Measurements from ENCODE around the gene ZNF35. TPM values are rescaled to one million over a fixed set of nuclear protein-coding genes. Genes with fewer than 3 reads are reported as not detected.
"Not testable (repeated sequence)": the region's sequence is repeated elsewhere in the genome, so short reads cannot be mapped to it uniquely, and the experiment has no call there.

The ZNF35 gene
- total RNA-seq, 1 experiment from 2014 or later, result 15.5 TPM

GRCh38 chr3:44666346-44666745 lies 17.8 kb downstream of the ZNF35 start:
- DNase-seq, result no peak

GRCh38 chr3:44669760-44670159 lies 21.2 kb downstream of the ZNF35 start:
- Histone ChIP-seq H3K27me3 (ENCODE audit: control insufficient read depth, insufficient read depth, low read length) (no peaks in the 10 kb centered on the region), H3K4me3 (ENCODE audit: insufficient read depth, low read depth, low read length) (no peak overlapping the region), H3K36me3 (replicated peaks; ENCODE audit: control insufficient read depth, insufficient read depth, low read length) (no peaks in the 10 kb centered on the region)
- DNase-seq, result no peak

More at GRCh38 chr3:44666346-44666745, 17.8 kb downstream of the ZNF35 start:
- H3K4me3 ChIP-seq (ENCODE audit: insufficient read depth, low read depth, low read length), result no peak overlapping the region
- no peaks in the 10 kb centered on the region for H3K27me3 ChIP-seq (ENCODE audit: control insufficient read depth, insufficient read depth, low read length)
- no peaks in the 10 kb centered on the region for H3K36me3 ChIP-seq (replicated peaks; ENCODE audit: control insufficient read depth, insufficient read depth, low read length)

- DNase-seq; H3K36me3 ChIP-seq (replicated peaks; ENCODE audit: control insufficient read depth, insufficient read depth, low read length); H3K27me3 ChIP-seq (ENCODE audit: control insufficient read depth, insufficient read depth, low read length); H3K4me3 ChIP-seq (ENCODE audit: insufficient read depth, low read depth, low read length): not testable (repeated sequence)
Measured at GRCh38 chr3:44673466-44673865, 24.9 kb downstream of the ZNF35 start.

GRCh38 chr3:44674211-44674610 lies 25.7 kb downstream of the ZNF35 start:
- no peaks in the 10 kb centered on the region for H3K36me3 ChIP-seq (replicated peaks; ENCODE audit: control insufficient read depth, insufficient read depth, low read length)
- DNase-seq, result no peak
- no peak overlapping the region for H3K4me3 ChIP-seq (ENCODE audit: insufficient read depth, low read depth, low read length)
- no peaks in the 10 kb centered on the region for H3K27me3 ChIP-seq (ENCODE audit: control insufficient read depth, insufficient read depth, low read length)

- Histone ChIP-seq H3K4me3 (ENCODE audit: insufficient read depth, low read depth, low read length) (no peak overlapping the region), H3K36me3 (replicated peaks; ENCODE audit: control insufficient read depth, insufficient read depth, low read length) (no peaks in the 10 kb centered on the region), H3K27me3 (ENCODE audit: control insufficient read depth, insufficient read depth, low read length) (no peaks in the 10 kb centered on the region)
- no peak for DNase-seq
Measured at GRCh38 chr3:44678480-44679116, 30.1 kb downstream of the ZNF35 start.

- H3K27me3 ChIP-seq (ENCODE audit: control insufficient read depth, insufficient read depth, low read length), result no peaks in the 10 kb centered on the region
Measured at GRCh38 chr3:44680921-44681455, 32.5 kb downstream of the ZNF35 start.

GRCh38 chr3:44682182-44682896 lies 33.8 kb downstream of the ZNF35 start:
- DNase-seq, result no peak
- Histone ChIP-seq H3K36me3 (replicated peaks; ENCODE audit: control insufficient read depth, insufficient read depth, low read length) (no peaks in the 10 kb centered on the region), H3K27me3 (ENCODE audit: control insufficient read depth, insufficient read depth, low read length) (no peaks in the 10 kb centered on the region), H3K4me3 (ENCODE audit: insufficient read depth, low read depth, low read length) (no peak overlapping the region)

More at GRCh38 chr3:44680921-44681455, 32.5 kb downstream of the ZNF35 start:
- H3K36me3 ChIP-seq (replicated peaks; ENCODE audit: control insufficient read depth, insufficient read depth, low read length), result no peaks in the 10 kb centered on the region
- DNase-seq, result no peak
- H3K4me3 ChIP-seq (ENCODE audit: insufficient read depth, low read depth, low read length), result no peak overlapping the region

- Histone ChIP-seq H3K4me3 (ENCODE audit: insufficient read depth, low read depth, low read length) (peak overlapping the region; percentile 52; the same call in 1 of the 2 replicates), H3K27me3 (ENCODE audit: control insufficient read depth, insufficient read depth, low read length) (no peaks in the 10 kb centered on the region), H3K36me3 (replicated peaks; ENCODE audit: control insufficient read depth, insufficient read depth, low read length) (no peaks in the 10 kb centered on the region)
- peak; percentile 28 for DNase-seq
Measured at GRCh38 chr3:44685128-44685800, 36.7 kb downstream of the ZNF35 start.

GRCh38 chr3:44687898-44688297 lies 39.4 kb downstream of the ZNF35 start:
- Histone ChIP-seq H3K4me3 (ENCODE audit: insufficient read depth, low read depth, low read length) (no peak overlapping the region), H3K36me3 (replicated peaks; ENCODE audit: control insufficient read depth, insufficient read depth, low read length) (no peaks in the 10 kb centered on the region), H3K27me3 (ENCODE audit: control insufficient read depth, insufficient read depth, low read length) (no peaks in the 10 kb centered on the region)
- DNase-seq, result no peak

Other genes with a start within 250 kb of the ZNF35 start
- gene ZNF445, start 171.1 kb upstream of the ZNF35 start, total RNA-seq (2014; rRNA removed; shearing (Covaris generic)), result 7.1 and 9.9 TPM in 2 replicates
- 6.5 and 13.0 TPM in 2 replicates for gene ZKSCAN7, start 93.5 kb upstream of the ZNF35 start, total RNA-seq (2014; rRNA removed; shearing (Covaris generic))
- 2.6 and 4.2 TPM in 2 replicates for gene ZNF660, start 63.8 kb upstream of the ZNF35 start, total RNA-seq (2014; rRNA removed; shearing (Covaris generic))
- gene ZNF197, start 23.7 kb upstream of the ZNF35 start, total RNA-seq (2014; rRNA removed; shearing (Covaris generic)), result 10.3 and 10.5 TPM in 2 replicates
- 0.55 and 0.62 TPM in 2 replicates for gene ZNF502, start 63.9 kb downstream of the ZNF35 start, total RNA-seq (2014; rRNA removed; shearing (Covaris generic))
- 0.04 and 0.17 TPM in 2 replicates for gene ZNF501, start 80.9 kb downstream of the ZNF35 start, total RNA-seq (2014; rRNA removed; shearing (Covaris generic))
- gene KIAA1143, start 112.9 kb downstream of the ZNF35 start, total RNA-seq (2014; rRNA removed; shearing (Covaris generic)), result 30.8 and 37.8 TPM in 2 replicates
- gene KIF15, start 113.1 kb downstream of the ZNF35 start, total RNA-seq (2014; rRNA removed; shearing (Covaris generic)), result 19.3 and 38.8 TPM in 2 replicates
- 16.0 and 20.4 TPM in 2 replicates for gene TMEM42, start 213.2 kb downstream of the ZNF35 start, total RNA-seq (2014; rRNA removed; shearing (Covaris generic))
- 0.11 TPM in 1 of 2 replicates, not detected in the other for gene TGM4, start 225.9 kb downstream of the ZNF35 start, total RNA-seq (2014; rRNA removed; shearing (Covaris generic))

Data from H7 (cell line).